Suprapubic skin (tissue), 4 donors: Measurements from ENCODE around the gene ATP6V0A4.

ENCODE experiments used
- EP300 ChIP-seq: sonication (generic); formaldehyde crosslinking; IDR thresholded peaks from one replicate; pipeline ENCODE4 v1.6.1; 2017; ENCODE audit warnings: antibody characterized with exemption
- POLR2A ChIP-seq, 2 donors: fragments of 450-650 bp; IDR thresholded peaks; one replicate each; pipeline ENCODE4 v1.6.1; 2017; ENCODE audit warnings: antibody characterized with exemption in 2 of 2, mild to moderate bottlenecking in 2 of 2, moderate library complexity in 2 of 2
- POLR2AphosphoS5 ChIP-seq, 3 donors: sonication (generic); formaldehyde crosslinking; IDR thresholded peaks; one replicate each; pipeline ENCODE4 v1.6.1; 2017; ENCODE audit warnings: antibody characterized with exemption in 3 of 3
- TF ChIP-seq, protein P1 (sequence below), 2 donors: fragments of 200-600 bp in 1 of 2; fragments of 450-650 bp in 1 of 2; sonication (generic) in 1 of 2; IDR thresholded peaks; one replicate each; pipeline ENCODE4 v1.5.1; 2016 to 2019; ENCODE audit warnings: antibody characterized with exemption in 2 of 2, mild to moderate bottlenecking in 1 of 2, moderate library complexity in 1 of 2

GRCh38 chr7:138821912-138822311 is 23.9 kb upstream of the ATP6V0A4 start:
- TF ChIP-seq POLR2AphosphoS5 (IDR thresholded peaks at IDR 0.05) (no peak), POLR2A (IDR thresholded peaks at IDR 0.05) (no peak), EP300 (no peak)
- TF ChIP-seq, protein P1, sequence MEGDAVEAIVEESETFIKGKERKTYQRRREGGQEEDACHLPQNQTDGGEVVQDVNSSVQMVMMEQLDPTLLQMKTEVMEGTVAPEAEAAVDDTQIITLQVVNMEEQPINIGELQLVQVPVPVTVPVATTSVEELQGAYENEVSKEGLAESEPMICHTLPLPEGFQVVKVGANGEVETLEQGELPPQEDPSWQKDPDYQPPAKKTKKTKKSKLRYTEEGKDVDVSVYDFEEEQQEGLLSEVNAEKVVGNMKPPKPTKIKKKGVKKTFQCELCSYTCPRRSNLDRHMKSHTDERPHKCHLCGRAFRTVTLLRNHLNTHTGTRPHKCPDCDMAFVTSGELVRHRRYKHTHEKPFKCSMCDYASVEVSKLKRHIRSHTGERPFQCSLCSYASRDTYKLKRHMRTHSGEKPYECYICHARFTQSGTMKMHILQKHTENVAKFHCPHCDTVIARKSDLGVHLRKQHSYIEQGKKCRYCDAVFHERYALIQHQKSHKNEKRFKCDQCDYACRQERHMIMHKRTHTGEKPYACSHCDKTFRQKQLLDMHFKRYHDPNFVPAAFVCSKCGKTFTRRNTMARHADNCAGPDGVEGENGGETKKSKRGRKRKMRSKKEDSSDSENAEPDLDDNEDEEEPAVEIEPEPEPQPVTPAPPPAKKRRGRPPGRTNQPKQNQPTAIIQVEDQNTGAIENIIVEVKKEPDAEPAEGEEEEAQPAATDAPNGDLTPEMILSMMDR (IDR thresholded peaks at IDR 0.05) = no peak
